Activated naive CD8-positive, alpha-beta T cell treated with anti-CD3 and anti-CD28 coated beads, Interleukin-2, amount 10 ng/mL, durations not matched to agents 7 days and 5 days (primary cell): Measurements from ENCODE around the gene NUP58. TPM values are rescaled to one million over a fixed set of nuclear protein-coding genes. Genes with fewer than 3 reads are reported as not detected.

ENCODE experiments used
- ATAC-seq: fragments of 150-1000 bp; cut with Tn5 transposase; one replicate; pipeline ENCODE4 v1.10.0; 2021; ENCODE audit warnings: low read depth, moderate library complexity
- POLR2A ChIA-PET: fragments of 350-600 bp; sonication (Branson Sonifier 250); formaldehyde crosslinking; loops from one replicate; lab custom pipeline; 2021; ENCODE audit warnings: antibody characterized with exemption; lab: Charles Lee
- DNase-seq: peaks from one replicate; pipeline ENCODE4 v3.0.0; 2021
- H3K27ac Mint-ChIP-seq: one replicate; pipeline ENCODE4 v1.8.0; 2022; ENCODE audit warnings: mild to moderate bottlenecking, mixed read lengths
- H3K27me3 Mint-ChIP-seq: one replicate; pipeline ENCODE4 v1.8.0; 2022; ENCODE audit warnings: mild to moderate bottlenecking, moderate library complexity, mixed read lengths
- H3K36me3 Mint-ChIP-seq: one replicate; pipeline ENCODE4 v1.8.0; 2021; ENCODE audit warnings: mild to moderate bottlenecking, mixed read lengths
- H3K4me1 Mint-ChIP-seq: one replicate; pipeline ENCODE4 v1.8.0; 2021; ENCODE audit warnings: mixed read lengths
- H3K4me3 Mint-ChIP-seq: one replicate; pipeline ENCODE4 v1.8.0; 2022; ENCODE audit warnings: mild to moderate bottlenecking, moderate library complexity, mixed read lengths
- H3K9me3 Mint-ChIP-seq: one replicate; pipeline ENCODE4 v1.8.0; 2021; ENCODE audit warnings: mixed read lengths
- total RNA-seq, 2 experiments: library from RNA; stranded (reverse); gene quantifications; one replicate each; pipeline ENCODE4 v1.2.3, GENCODE V29; 2021

The NUP58 gene
- total RNA-seq, 2 experiments from 2014 or later = 70.1 to 83.0 TPM

GRCh38 chr13:25372284-25373081 lies 71.1 kb downstream of the NUP58 start:
- H3K27me3 Mint-ChIP-seq = peaks cover 78% of the 10 kb centered on the region
- ATAC-seq (peak; percentile 39), DNase-seq (peak; percentile 34)
- H3K4me3 Mint-ChIP-seq = no peak overlapping the region
- H3K4me1 Mint-ChIP-seq = peaks cover 9% of the 10 kb centered on the region
- H3K9me3 Mint-ChIP-seq = no peaks in the 10 kb centered on the region
- H3K27ac Mint-ChIP-seq = no peak overlapping the region
- no peaks in the 10 kb centered on the region for H3K36me3 Mint-ChIP-seq
- POLR2A ChIA-PET = no interaction called here

DNA sequence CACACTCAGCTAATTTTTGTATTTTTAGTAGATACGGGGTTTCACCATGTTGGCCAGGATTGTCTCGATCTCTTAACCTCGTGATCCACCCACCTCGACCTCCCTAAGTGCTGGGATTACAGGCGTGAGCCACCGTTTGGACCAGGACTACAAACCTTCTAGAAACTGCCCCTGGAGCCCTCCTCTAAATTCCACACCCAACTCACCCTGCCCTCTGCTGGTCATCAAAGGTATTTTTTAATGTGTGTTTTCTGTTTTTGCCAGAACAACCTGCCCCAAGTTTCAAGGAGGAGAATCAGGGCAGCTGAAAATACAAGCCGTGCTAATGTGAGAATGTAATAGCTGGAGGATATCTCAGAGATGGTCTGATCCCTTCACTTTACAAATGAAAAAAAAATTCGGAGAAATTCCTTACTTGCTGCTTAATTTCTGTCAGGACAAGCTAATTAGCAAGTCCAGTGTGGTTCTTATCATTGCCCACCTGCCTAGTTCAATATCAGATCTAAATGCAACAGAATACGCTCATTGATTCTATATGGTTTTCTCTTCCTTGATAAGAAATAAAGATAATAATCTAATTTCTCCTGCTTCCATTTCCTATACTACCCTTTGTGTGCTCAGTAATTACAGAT lies 74.4 kb downstream of the NUP58 start:
- Mint-ChIP-seq H3K27ac (no peak overlapping the region), H3K9me3 (no peaks in the 10 kb centered on the region), H3K27me3 (peaks cover 60% of the 10 kb centered on the region), H3K36me3 (no peaks in the 10 kb centered on the region), H3K4me1 (peaks cover 9% of the 10 kb centered on the region), H3K4me3 (no peak overlapping the region)
- no peak for DNase-seq
- ATAC-seq = no peak
- POLR2A ChIA-PET = no interaction called here

DNA sequence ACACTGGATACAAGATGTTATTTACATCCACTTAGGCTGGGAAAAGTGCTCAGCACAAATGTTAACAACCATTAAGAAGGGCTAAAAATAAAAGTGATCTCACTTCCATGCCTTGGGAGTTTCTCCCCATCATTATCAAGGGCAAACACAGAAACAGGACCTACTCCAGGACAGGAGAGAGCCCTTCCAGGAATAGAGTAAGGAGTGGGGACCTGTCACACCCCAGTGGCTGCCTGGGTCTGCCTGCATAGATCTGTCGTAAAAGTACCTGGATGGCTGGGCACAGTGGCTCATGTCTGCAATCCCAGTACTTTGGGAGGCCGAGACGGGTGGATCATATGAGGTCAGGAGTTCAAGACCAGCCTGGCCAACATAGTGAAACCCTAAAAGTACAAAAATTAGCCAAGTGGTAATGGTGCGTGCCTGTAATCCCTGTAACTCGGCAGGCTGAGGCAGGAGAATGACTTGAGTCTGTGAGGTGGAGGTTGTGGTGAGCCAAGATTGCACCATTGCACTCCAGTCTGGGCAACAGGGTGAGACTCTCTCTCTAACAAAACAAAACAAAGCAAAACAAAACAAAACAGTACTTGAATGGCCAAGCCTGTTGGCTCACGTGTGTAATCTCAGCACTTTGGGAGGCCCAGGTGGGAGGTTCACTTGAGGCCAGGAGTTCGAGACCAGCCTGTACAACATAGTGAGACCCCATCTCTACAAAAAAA lies 76.0 kb downstream of the NUP58 start:
- ATAC-seq (no peak), DNase-seq (no peak)
- Mint-ChIP-seq H3K27ac (no peak overlapping the region), H3K4me3 (no peak overlapping the region), H3K4me1 (peaks cover 4% of the 10 kb centered on the region), H3K27me3 (peaks cover 58% of the 10 kb centered on the region), H3K9me3 (no peaks in the 10 kb centered on the region), H3K36me3 (no peaks in the 10 kb centered on the region)
- POLR2A ChIA-PET = no interaction called here

- no peak overlapping the region for H3K4me3 Mint-ChIP-seq
- no peak for ATAC-seq
- peaks cover 4% of the 10 kb centered on the region for H3K4me1 Mint-ChIP-seq
- no peaks in the 10 kb centered on the region for H3K9me3 Mint-ChIP-seq
- peaks cover 55% of the 10 kb centered on the region for H3K27me3 Mint-ChIP-seq
- H3K36me3 Mint-ChIP-seq = no peaks in the 10 kb centered on the region
- POLR2A ChIA-PET = no interaction called here
- no peak overlapping the region for H3K27ac Mint-ChIP-seq
- no peak for DNase-seq
Observed at GRCh38 chr13:25378528-25378927, 77.1 kb downstream of the NUP58 start.

DNA sequence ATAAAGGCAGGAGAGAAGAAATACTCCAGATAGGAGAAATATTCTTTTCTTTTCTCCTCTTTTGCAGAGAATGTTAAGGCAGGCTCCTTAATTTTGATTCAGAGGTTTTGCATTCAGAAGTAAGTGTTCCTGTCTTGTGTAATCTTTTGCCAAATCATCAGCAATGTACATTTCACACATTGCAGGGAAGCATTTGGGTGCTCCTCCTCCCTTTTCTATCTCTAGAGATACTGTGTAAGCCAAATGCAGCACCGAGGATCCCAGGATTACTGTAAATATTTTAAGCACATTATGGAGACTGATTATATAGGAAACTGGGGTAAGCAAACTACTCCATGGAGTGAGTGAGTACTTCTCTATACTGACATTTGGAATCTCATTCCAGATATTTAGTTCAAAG lies 77.6 kb downstream of the NUP58 start:
- peaks cover 4% of the 10 kb centered on the region for H3K4me1 Mint-ChIP-seq
- POLR2A ChIA-PET = no interaction called here
- H3K36me3 Mint-ChIP-seq = no peaks in the 10 kb centered on the region
- DNase-seq (no peak), ATAC-seq (no peak)
- H3K4me3 Mint-ChIP-seq = no peak overlapping the region
- H3K27ac Mint-ChIP-seq = no peak overlapping the region
- peaks cover 53% of the 10 kb centered on the region for H3K27me3 Mint-ChIP-seq
- no peaks in the 10 kb centered on the region for H3K9me3 Mint-ChIP-seq

DNA sequence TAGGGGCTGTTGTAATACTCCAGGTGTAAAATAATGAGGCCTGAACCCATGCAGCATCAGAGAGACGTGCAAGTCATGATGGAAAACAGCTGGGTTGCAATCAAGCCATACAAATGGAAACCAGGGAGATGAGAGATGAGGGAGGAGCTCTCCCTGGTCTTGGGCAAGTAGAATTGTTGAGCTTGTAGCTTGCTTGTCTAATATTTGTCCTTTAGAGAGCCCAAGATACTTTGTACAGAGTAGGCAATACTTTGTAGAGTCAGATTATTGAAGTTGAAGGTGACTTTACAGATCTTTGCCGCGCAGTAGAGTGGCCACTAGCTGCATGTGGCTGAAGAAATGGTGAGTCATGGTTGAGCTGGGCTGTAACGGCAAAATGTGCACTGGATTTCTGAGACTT lies 78.7 kb downstream of the NUP58 start:
- no peak overlapping the region for H3K4me3 Mint-ChIP-seq
- no peak for DNase-seq
- H3K27ac Mint-ChIP-seq = no peak overlapping the region
- H3K27me3 Mint-ChIP-seq = peaks cover 53% of the 10 kb centered on the region
- no peaks in the 10 kb centered on the region for H3K36me3 Mint-ChIP-seq
- peaks cover 3% of the 10 kb centered on the region for H3K4me1 Mint-ChIP-seq
- POLR2A ChIA-PET = no interaction called here
- no peak for ATAC-seq
- H3K9me3 Mint-ChIP-seq = no peaks in the 10 kb centered on the region

- peaks cover 47% of the 10 kb centered on the region for H3K27me3 Mint-ChIP-seq
Observed at GRCh38 chr13:25380741-25381324, 79.4 kb downstream of the NUP58 start.

DNA sequence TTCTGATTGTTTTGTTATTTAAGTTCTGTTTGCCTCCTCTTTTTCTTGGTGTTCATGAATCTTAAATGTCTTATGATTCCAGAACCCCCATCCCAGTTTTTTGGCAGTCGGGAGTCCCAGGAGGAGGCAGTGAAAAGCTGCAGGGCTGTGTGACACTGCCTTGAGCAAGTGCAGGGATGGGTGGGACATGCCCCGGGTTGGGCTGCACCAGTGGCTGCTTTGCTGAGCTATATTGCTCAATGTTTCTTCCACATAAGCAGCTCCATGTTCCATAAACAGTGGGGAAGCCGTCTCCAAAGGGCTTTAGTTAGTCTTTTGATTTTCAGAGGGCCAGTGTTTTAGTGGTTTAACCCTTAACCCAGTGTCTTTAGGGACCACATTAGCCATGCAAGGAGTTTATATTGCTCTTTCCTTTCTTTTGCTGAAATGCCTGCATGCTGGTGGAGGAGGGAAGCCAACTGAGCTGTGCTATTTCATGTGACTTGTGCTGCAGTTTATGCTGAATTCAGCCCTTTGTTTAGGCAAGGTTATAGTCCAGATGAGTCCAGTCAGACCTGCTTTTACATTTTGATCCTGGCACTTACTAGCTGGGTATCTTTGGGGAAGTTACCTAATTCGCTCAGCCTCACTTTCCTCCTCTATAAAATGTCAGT lies 83.5 kb downstream of the NUP58 start:
- Mint-ChIP-seq H3K9me3 (no peaks in the 10 kb centered on the region), H3K27ac (no peak overlapping the region), H3K27me3 (peaks cover 41% of the 10 kb centered on the region), H3K36me3 (no peaks in the 10 kb centered on the region), H3K4me3 (no peak overlapping the region), H3K4me1 (no peaks in the 10 kb centered on the region)
- DNase-seq (no peak), ATAC-seq (no peak)
- POLR2A ChIA-PET = no interaction called here

More at GRCh38 chr13:25380741-25381324, 79.4 kb downstream of the NUP58 start:
- POLR2A ChIA-PET = no interaction called here
- no peaks in the 10 kb centered on the region for H3K9me3 Mint-ChIP-seq
- H3K36me3 Mint-ChIP-seq = no peaks in the 10 kb centered on the region
- H3K4me1 Mint-ChIP-seq = no peaks in the 10 kb centered on the region
- no peak overlapping the region for H3K4me3 Mint-ChIP-seq
- ATAC-seq (no peak), DNase-seq (no peak)
- H3K27ac Mint-ChIP-seq = no peak overlapping the region

DNA sequence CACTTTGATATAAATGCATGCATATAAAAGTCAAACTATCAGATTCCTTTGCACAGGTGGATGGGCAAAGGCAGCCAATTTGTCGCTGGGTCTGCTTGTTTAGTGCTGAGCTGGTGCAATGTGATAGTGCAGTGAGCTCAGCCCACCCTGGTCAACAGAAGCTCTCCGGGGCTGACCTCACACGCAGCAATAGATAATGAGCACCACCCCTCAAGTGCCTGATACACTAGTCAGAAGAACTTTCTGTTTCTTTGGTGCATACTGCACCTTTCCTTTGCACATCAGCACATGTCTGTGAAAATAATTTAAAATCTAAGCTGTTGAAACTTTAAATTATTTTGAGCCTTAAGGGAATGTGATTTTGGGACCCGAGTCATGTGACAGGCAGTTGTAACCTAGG lies 90.5 kb downstream of the NUP58 start:
- H3K27ac Mint-ChIP-seq = no peak overlapping the region
- ATAC-seq = no peak
- no peak overlapping the region for H3K4me3 Mint-ChIP-seq
- H3K9me3 Mint-ChIP-seq = no peaks in the 10 kb centered on the region
- no peaks in the 10 kb centered on the region for H3K36me3 Mint-ChIP-seq
- POLR2A ChIA-PET = no interaction called here
- H3K27me3 Mint-ChIP-seq = peaks cover 20% of the 10 kb centered on the region
- DNase-seq = no peak
- no peaks in the 10 kb centered on the region for H3K4me1 Mint-ChIP-seq

Other genes starting within 250 kb of the NUP58 start
- under 1 TPM; 0.42 to 0.65 TPM for gene PABPC3, start 205.5 kb upstream of the NUP58 start, total RNA-seq
- not detected for gene AMER2, start 129.3 kb upstream of the NUP58 start, total RNA-seq
- 10 to 100 TPM; 17.5 to 20.1 TPM for gene MTMR6, start 14.1 kb upstream of the NUP58 start, total RNA-seq
- gene ATP8A2, start 70.3 kb downstream of the NUP58 start, total RNA-seq = 1 to 10 TPM; 1.4 to 1.7 TPM